K562 (cell line): ENCODE data around the gene NDUFB10. TPM values are rescaled to one million over a fixed set of nuclear protein-coding genes. Genes with fewer than 3 reads are reported as not detected.
A peak's percentile ranks its signal among the peaks of the same experiment; 100 is the strongest.

Experiments
- ATF7 ChIP-seq: fragments of 450-650 bp; IDR thresholded peaks from 2 replicates; pipeline ENCODE4 v1.7.1; 2014; ENCODE audit warnings: mild to moderate bottlenecking, moderate library complexity
- BCL6 ChIP-seq: fragments of 250-450 bp; sonication (Bioruptor Pico); IDR thresholded peaks from 2 replicates; pipeline ENCODE4 v1.4.0; 2020
- BCOR ChIP-seq: fragments of 450-650 bp; IDR thresholded peaks from 2 replicates; pipeline ENCODE4 v1.6.1; 2016
- BRD4 ChIP-seq: fragments of 200-600 bp; sonication (generic); IDR thresholded peaks from 2 replicates; pipeline ENCODE4 v1.6.1; 2017; ENCODE audit warnings: inconsistent platforms
- FOXJ2 ChIP-seq: fragments of 200-800 bp; sonication (Bioruptor generic); IDR thresholded peaks from 2 replicates; pipeline ENCODE4 v1.6.1; 2016; ENCODE audit warnings: missing genetic modification characterization, missing compliant biosample characterization
- KLF16 ChIP-seq: IDR thresholded peaks from 2 replicates; pipeline ENCODE4 v1.6.1; 2016; ENCODE audit warnings: antibody characterized with exemption
- MED1 ChIP-seq: sonication (generic); formaldehyde crosslinking; IDR thresholded peaks from 2 replicates; pipeline ENCODE4 v1.8.1; 2023; ENCODE audit warnings: missing genetic modification reagents, borderline replicate concordance
- PCBP1 ChIP-seq: fragments of 200-400 bp; formaldehyde crosslinking; IDR thresholded peaks from 2 replicates; pipeline ENCODE4 v1.6.1; 2018; ENCODE audit warnings: mild to moderate bottlenecking, low read depth, low read length; ENCODE audit not compliant: poor library complexity, severe bottlenecking
- PHF21A ChIP-seq: fragments of 450-650 bp; IDR thresholded peaks from 2 replicates; pipeline ENCODE4 v1.6.1; 2017; ENCODE audit warnings: low read depth, borderline replicate concordance
- POLR2B ChIP-seq: fragments of 450-650 bp; IDR thresholded peaks from 2 replicates; pipeline ENCODE4 v1.6.1; 2018; ENCODE audit warnings: low read depth; ENCODE audit not compliant: partially characterized antibody
- POLR2H ChIP-seq: IDR thresholded peaks from 2 replicates; pipeline ENCODE4 v1.6.1; 2016; ENCODE audit warnings: missing genetic modification characterization, low read depth, mild to moderate bottlenecking, control low read depth, missing compliant biosample characterization, moderate library complexity
- THRAP3 ChIP-seq: fragments of 450-650 bp; IDR thresholded peaks from 2 replicates; pipeline ENCODE4 v1.6.1; 2016; ENCODE audit warnings: mild to moderate bottlenecking, inconsistent platforms, borderline replicate concordance
- TRIM28 ChIP-seq: fragments of 450-650 bp; IDR thresholded peaks from 2 replicates; pipeline ENCODE4 v1.6.1; 2017
- YBX1 ChIP-seq: fragments of 450-650 bp; IDR thresholded peaks from 2 replicates; pipeline ENCODE4 v1.7.1; 2016; ENCODE audit warnings: mild to moderate bottlenecking
- ZBTB34 ChIP-seq: fragments of 250-450 bp; sonication (Bioruptor Pico); IDR thresholded peaks from 2 replicates; pipeline ENCODE4 v1.8.0; 2021; ENCODE audit warnings: mild to moderate bottlenecking, moderate library complexity
- ZEB2 ChIP-seq: fragments of 450-650 bp; IDR thresholded peaks from 2 replicates; pipeline ENCODE4 v1.6.1; 2016
- ZNF124 ChIP-seq: sonication (generic); formaldehyde crosslinking; IDR thresholded peaks from 2 replicates; pipeline ENCODE4 v1.8.1; 2022; ENCODE audit warnings: missing genetic modification reagents
- ZNF24 ChIP-seq: fragments of 450-650 bp; IDR thresholded peaks from 2 replicates; pipeline ENCODE4 v1.6.1; 2016
- ZNF41 ChIP-seq: fragments of 250-450 bp; sonication (Bioruptor Pico); conservative IDR thresholded peaks from 2 replicates; pipeline ENCODE4 v1.4.0; 2020; ENCODE audit warnings: mild to moderate bottlenecking
- ZNF57 ChIP-seq: fragments of 450-650 bp; formaldehyde crosslinking; IDR thresholded peaks from 2 replicates; pipeline ENCODE4 v1.4.0; 2020; ENCODE audit warnings: mild to moderate bottlenecking, moderate library complexity
- ZNF717 ChIP-seq: fragments of 250-450 bp; sonication (Bioruptor Pico); IDR thresholded peaks from 2 replicates; pipeline ENCODE4 v1.5.0; 2021
- polyA plus RNA-seq, 8 experiments: library from polyadenylated mRNA; depleted of rRNA in 4 of 8; stranded (reverse) in 5 of 8; unstranded in 3 of 8; fragments of >200 nt; fragmentation: Nextera tagmentation in 2 of 8; fragmentation: Illumina TruSeq in 1 of 8; extraction: Ambion mirVana in 2 of 8; extraction: Trizol in 1 of 8; gene quantifications; 2 replicates each; pipeline versions ENCODE4 v1.2.1 to v1.2.3, GENCODE V29; 2011 to 2014; ENCODE audit warnings: inconsistent platforms in 1 of 8, missing spikeins in 1 of 8
- total RNA-seq, 7 experiments: library from RNA; depleted of rRNA in 6 of 7; stranded (reverse); fragments of >200 nt in 6 of 7; fragmentation: Illumina TruSeq in 2 of 7; extraction: Trizol in 2 of 7; gene quantifications; 2 replicates each; pipeline versions ENCODE4 v1.2.1 to v1.2.3, GENCODE V29; 2011 to 2021; ENCODE audit warnings: low replicate concordance in 1 of 7
- TF ChIP-seq, protein P1 (sequence below): fragments of 250-450 bp; sonication (Bioruptor Pico); IDR thresholded peaks from 2 replicates; pipeline ENCODE4 v1.4.0; 2020; ENCODE audit warnings: mild to moderate bottlenecking, moderate library complexity
- TF ChIP-seq, protein P2 (sequence below): fragments of 450-650 bp; formaldehyde crosslinking; IDR thresholded peaks from 2 replicates; pipeline ENCODE4 v1.4.0; 2020; ENCODE audit warnings: mild to moderate bottlenecking, moderate library complexity
- TF ChIP-seq, protein P3 (sequence below): fragments of 450-650 bp; IDR thresholded peaks from 2 replicates; pipeline ENCODE4 v1.6.1; 2016; ENCODE audit warnings: antibody characterized with exemption
- TF ChIP-seq, protein P4 (sequence below): fragments of 450-650 bp; IDR thresholded peaks from one replicate; pipeline ENCODE4 v1.6.1; 2018; ENCODE audit warnings: mild to moderate bottlenecking, moderate library complexity; ENCODE audit not compliant: partially characterized antibody

Gene NDUFB10
- total and polyA plus RNA-seq, 9 of the 15 experiments (the other 6 are each of a cell fraction or from before 2014, with no cell fraction given): 69.3 to 527 (median 161) TPM

DNA sequence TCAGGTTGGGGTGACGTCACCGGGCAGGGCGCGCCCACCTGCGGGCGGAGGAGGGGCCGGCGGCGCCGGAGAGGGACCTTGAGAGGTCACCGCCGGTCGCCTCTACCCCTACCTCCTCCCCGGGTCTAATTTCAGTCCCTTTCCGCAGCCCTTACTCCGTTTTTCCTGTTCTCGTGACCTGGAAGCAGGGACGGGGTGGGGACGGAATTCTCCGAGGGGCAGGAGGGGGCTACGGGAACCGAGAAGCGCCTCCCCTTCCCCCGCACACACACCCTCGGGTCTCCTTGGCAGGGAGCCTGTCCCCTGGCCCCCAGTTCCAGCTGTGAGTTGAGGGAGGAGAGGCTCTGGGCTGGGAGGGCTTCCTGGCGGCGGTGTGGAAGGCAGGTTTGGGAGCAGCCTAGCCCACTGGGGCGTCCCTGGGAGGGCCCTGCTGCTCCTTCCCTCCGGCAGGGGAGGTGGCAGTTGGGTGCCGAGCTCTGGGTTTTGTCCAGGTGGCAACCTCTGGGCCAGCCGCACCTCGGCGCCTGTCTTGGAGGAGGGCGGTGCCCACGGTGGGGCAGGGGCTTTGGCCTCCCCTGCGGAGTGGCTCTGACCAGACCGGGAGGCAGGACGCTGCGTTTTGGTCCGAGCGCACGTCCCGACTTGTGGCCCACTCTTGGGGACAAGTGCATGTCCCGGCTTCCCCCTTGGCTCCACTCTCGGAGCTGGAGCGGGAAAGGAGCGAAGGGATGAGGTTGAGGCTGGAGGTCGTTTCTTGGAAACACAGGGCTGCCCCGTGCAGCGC, 31.2 kb downstream of the NDUFB10 start (continued):
- TF ChIP-seq ZNF57 (CRISPR knock-in tag): no peak
- TF ChIP-seq BRD4: no peak
- TF ChIP-seq, protein P1, sequence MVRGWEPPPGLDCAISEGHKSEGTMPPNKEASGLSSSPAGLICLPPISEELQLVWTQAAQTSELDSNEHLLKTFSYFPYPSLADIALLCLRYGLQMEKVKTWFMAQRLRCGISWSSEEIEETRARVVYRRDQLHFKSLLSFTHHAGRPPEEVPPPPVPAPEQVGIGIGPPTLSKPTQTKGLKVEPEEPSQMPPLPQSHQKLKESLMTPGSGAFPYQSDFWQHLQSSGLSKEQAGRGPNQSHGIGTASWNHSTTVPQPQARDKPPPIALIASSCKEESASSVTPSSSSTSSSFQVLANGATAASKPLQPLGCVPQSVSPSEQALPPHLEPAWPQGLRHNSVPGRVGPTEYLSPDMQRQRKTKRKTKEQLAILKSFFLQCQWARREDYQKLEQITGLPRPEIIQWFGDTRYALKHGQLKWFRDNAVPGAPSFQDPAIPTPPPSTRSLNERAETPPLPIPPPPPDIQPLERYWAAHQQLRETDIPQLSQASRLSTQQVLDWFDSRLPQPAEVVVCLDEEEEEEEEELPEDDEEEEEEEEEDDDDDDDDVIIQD: no peak
- no peak for TF ChIP-seq ZNF24
- no peak for TF ChIP-seq PCBP1
- TF ChIP-seq, protein P2, sequence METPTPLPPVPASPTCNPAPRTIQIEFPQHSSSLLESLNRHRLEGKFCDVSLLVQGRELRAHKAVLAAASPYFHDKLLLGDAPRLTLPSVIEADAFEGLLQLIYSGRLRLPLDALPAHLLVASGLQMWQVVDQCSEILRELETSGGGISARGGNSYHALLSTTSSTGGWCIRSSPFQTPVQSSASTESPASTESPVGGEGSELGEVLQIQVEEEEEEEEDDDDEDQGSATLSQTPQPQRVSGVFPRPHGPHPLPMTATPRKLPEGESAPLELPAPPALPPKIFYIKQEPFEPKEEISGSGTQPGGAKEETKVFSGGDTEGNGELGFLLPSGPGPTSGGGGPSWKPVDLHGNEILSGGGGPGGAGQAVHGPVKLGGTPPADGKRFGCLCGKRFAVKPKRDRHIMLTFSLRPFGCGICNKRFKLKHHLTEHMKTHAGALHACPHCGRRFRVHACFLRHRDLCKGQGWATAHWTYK: no peak
- TF ChIP-seq MED1 (CRISPR knock-in tag): no peak
- TF ChIP-seq BCOR: peak; percentile 27; the same call in 1 of the 2 replicates
- TF ChIP-seq BCL6 (CRISPR knock-in tag): no peak
- peak; percentile 96 for TF ChIP-seq ATF7
- TF ChIP-seq KLF16: no peak
- TF ChIP-seq ZBTB34 (CRISPR knock-in tag): no peak
- TF ChIP-seq TRIM28: no peak
- TF ChIP-seq ZNF124 (CRISPR knock-in tag): no peak
- no peak for TF ChIP-seq POLR2B
- TF ChIP-seq ZEB2: no peak
- no peak for TF ChIP-seq ZNF717 (CRISPR knock-in tag)
- TF ChIP-seq, protein P3, sequence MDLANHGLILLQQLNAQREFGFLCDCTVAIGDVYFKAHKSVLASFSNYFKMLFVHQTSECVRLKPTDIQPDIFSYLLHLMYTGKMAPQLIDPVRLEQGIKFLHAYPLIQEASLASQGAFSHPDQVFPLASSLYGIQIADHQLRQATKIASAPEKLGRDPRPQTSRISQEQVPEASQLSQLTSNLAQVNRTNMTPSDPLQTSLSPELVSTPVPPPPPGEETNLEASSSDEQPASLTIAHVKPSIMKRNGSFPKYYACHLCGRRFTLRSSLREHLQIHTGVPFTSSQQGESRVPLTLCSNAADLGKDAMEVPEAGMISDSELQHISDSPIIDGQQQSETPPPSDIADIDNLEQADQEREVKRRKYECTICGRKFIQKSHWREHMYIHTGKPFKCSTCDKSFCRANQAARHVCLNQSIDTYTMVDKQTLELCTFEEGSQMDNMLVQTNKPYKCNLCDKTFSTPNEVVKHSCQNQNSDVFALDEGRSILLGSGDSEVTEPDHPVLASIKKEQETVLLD: no peak
- TF ChIP-seq ZNF41: no peak
- TF ChIP-seq THRAP3: no peak
- TF ChIP-seq YBX1: no peak
- TF ChIP-seq PHF21A: no peak
- TF ChIP-seq POLR2H: no peak
- TF ChIP-seq, protein P4, sequence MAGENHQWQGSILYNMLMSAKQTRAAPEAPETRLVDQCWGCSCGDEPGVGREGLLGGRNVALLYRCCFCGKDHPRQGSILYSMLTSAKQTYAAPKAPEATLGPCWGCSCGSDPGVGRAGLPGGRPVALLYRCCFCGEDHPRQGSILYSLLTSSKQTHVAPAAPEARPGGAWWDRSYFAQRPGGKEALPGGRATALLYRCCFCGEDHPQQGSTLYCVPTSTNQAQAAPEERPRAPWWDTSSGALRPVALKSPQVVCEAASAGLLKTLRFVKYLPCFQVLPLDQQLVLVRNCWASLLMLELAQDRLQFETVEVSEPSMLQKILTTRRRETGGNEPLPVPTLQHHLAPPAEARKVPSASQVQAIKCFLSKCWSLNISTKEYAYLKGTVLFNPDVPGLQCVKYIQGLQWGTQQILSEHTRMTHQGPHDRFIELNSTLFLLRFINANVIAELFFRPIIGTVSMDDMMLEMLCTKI: no peak
- no peak for TF ChIP-seq FOXJ2 (tag)
